ENCODE results near the gene GRM7. TPM values are rescaled to one million over a fixed set of nuclear protein-coding genes. Genes with fewer than 3 reads are reported as not detected.
A peak's percentile ranks its signal among the peaks of the same experiment; 100 is the strongest.

Gene GRM7
- total and polyA plus RNA-seq, 2 experiments from 2014 or later = 0.40 TPM; not detected in 1

DNA sequence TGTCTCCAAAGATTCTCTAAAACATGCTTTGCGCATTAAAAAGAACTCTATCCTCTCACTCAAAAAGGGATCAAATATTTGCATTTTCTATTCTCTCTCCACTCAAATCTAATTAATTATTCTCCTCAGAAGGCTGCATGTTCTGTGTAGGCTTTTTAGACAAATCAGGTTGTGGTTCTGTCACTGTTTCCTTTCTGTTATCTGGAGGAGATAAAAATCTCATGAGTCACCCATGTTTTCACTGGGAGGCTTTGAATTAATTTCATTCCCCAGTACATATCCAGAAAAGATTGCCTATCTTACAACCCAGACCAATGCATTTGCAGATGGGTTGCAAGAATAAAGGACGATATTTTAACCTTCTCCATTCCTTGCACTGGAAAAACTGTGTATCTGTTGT lies 446.5 kb downstream of the GRM7 start:
- Histone ChIP-seq H3K27me3 (ENCODE audit: insufficient read depth) (no peaks in the 10 kb centered on the region), H2AFZ (peak overlapping the region; percentile 7; the same call in 1 of the 2 replicates), H3K9me2 (ENCODE audit: insufficient read depth) (peaks cover 4% of the 10 kb centered on the region), H3K36me3 (ENCODE audit: insufficient read depth) (no peaks in the 10 kb centered on the region), H3K4me3 (no peak overlapping the region), H3K4me1 (ENCODE audit: insufficient read depth) (0 out of 2 replicates have a peak, but pooled peaks cover 2% of the 10 kb centered on the region), H3K27ac (ENCODE audit: low read depth) (no peak overlapping the region), H3F3A (replicated peaks; ENCODE audit: low read depth) (no peaks in the 10 kb centered on the region), H4K20me1 (replicated peaks; ENCODE audit: insufficient read depth) (no peaks in the 10 kb centered on the region), H3K4me2 (no peak overlapping the region), H3K79me2 (replicated peaks; ENCODE audit: insufficient read depth) (no peaks in the 10 kb centered on the region)
- H3K27me3 Mint-ChIP-seq (ENCODE audit: insufficient read depth, low read depth, poor library complexity) = no peaks in the 10 kb centered on the region
- H3K4me1 Mint-ChIP-seq = peaks cover 6% of the 10 kb centered on the region
- H3K9me3 Mint-ChIP-seq = peaks cover 75% of the 10 kb centered on the region
- ATAC-seq (no peak), DNase-seq (ENCODE audit: low spot score) (no peak)
- peaks cover 8% of the 10 kb centered on the region; the same call in 1 of the 3 replicates for H3K36me3 Mint-ChIP-seq (ENCODE audit: low read depth)
- no peak for TF ChIP-seq ZNF331 (CRISPR knock-in tag; IDR thresholded peaks at IDR 0.05; ENCODE audit: low read depth)
- TF ChIP-seq CTCF (conservative IDR thresholded peaks at IDR 0.05; ENCODE audit: low read depth in 2 of 2) = no peak
- TF ChIP-seq ZNF462 (CRISPR knock-in tag; IDR thresholded peaks at IDR 0.05) = no peak
- no peak for TF ChIP-seq JUNB (IDR thresholded peaks at IDR 0.05; ENCODE audit: unreplicated experiment)
- no peak for TF ChIP-seq ETS1 (IDR thresholded peaks at IDR 0.05)
- no peak overlapping the region for H3K4me3 Mint-ChIP-seq
- H3K27ac Mint-ChIP-seq = no peak overlapping the region
